Head of caudate nucleus (tissue), 42 donors: ENCODE measurements around the gene DOCK11.

Source experiments
- DNase-seq, 42 donors: peaks; one replicate each; pipeline versions ENCODE4 v3.0.0 to v3.0.0-alpha.2; 2020 to 2021; ENCODE audit warnings: mixed read lengths in 7 of 42
- intact Hi-C: fragments of 100-400 bp; cut with DNase I; formaldehyde crosslinking; loops from one replicate; pipeline ENCODE4 v1.15.0; 2022

Gene DOCK11

GRCh38 chrX:118652717-118653116, 157.1 kb downstream of the DOCK11 start:
- DNase-seq = no peak
- intact Hi-C loops = no loop called here

- intact Hi-C loops = no loop called here
- DNase-seq = no peak
These were observed 158.7 kb downstream of the DOCK11 start for GRCh38 chrX:118654331-118654730.

GRCh38 chrX:118655561-118656246, 160.1 kb downstream of the DOCK11 start:
- intact Hi-C loops = no loop called here
- no peak for DNase-seq

GRCh38 chrX:118657413-118657812, 161.8 kb downstream of the DOCK11 start:
- DNase-seq = no peak
- intact Hi-C loops = no loop called here

- intact Hi-C loops = no loop called here
- no peak for DNase-seq
These were observed 164.5 kb downstream of the DOCK11 start for GRCh38 chrX:118660085-118660484.

- intact Hi-C loops = no loop called here
- DNase-seq = no peak
These were observed 169.6 kb downstream of the DOCK11 start for GRCh38 chrX:118665204-118665603.

- intact Hi-C loops = no loop called here
- no peak for DNase-seq
These were observed 170.9 kb downstream of the DOCK11 start for GRCh38 chrX:118666521-118666920.

- no peak for DNase-seq
- intact Hi-C loops = no loop called here
These were observed 173.8 kb downstream of the DOCK11 start for GRCh38 chrX:118669435-118669834.

GRCh38 chrX:118675326-118675965, 179.8 kb downstream of the DOCK11 start:
- no peak for DNase-seq
- intact Hi-C loops = no loop called here

GRCh38 chrX:118675966-118676349, 180.3 kb downstream of the DOCK11 start:
- DNase-seq = no peak
- intact Hi-C loops = no loop called here

GRCh38 chrX:118677318-118677717, 181.7 kb downstream of the DOCK11 start:
- intact Hi-C loops = no loop called here
- no peak for DNase-seq

GRCh38 chrX:118679290-118679689, 183.7 kb downstream of the DOCK11 start:
- intact Hi-C loops = no loop called here
- DNase-seq = no peak

GRCh38 chrX:118682258-118683014, 186.8 kb downstream of the DOCK11 start:
- DNase-seq = no peak
- intact Hi-C loops = no loop called here

GRCh38 chrX:118685393-118685792, 189.8 kb downstream of the DOCK11 start:
- intact Hi-C loops = no loop called here
- DNase-seq = no peak

GRCh38 chrX:118688935-118689334, 193.3 kb downstream of the DOCK11 start:
- no peak for DNase-seq
- intact Hi-C loops = no loop called here

GRCh38 chrX:118693843-118694242, 198.2 kb downstream of the DOCK11 start:
- DNase-seq = no peak
- intact Hi-C loops = no loop called here

GRCh38 chrX:118694638-118695037, 199.0 kb downstream of the DOCK11 start:
- intact Hi-C loops = no loop called here
- DNase-seq = no peak

- DNase-seq = peak in 4 of 42 donors; percentile 1 to 16 (median 6)
- intact Hi-C loops = no loop called here
These were observed 203.0 kb downstream of the DOCK11 start for GRCh38 chrX:118698516-118699170.

- intact Hi-C loops = no loop called here
These were observed 207.1 kb downstream of the DOCK11 start for GRCh38 chrX:118702741-118703140.

GRCh38 chrX:118706681-118707080, 211.1 kb downstream of the DOCK11 start:
- intact Hi-C loops = no loop called here
- no peak for DNase-seq

More at GRCh38 chrX:118702741-118703140, 207.1 kb downstream of the DOCK11 start:
- no peak for DNase-seq
